Measurements from ENCODE around the gene SLAMF7. TPM values are rescaled to one million over a fixed set of nuclear protein-coding genes. Genes with fewer than 3 reads are reported as not detected.

Gene SLAMF7
- polyA plus RNA-seq, 1 donor (not counting 4 experiments of a cell fraction or from before 2014, with no cell fraction given), result 31.0 TPM

GRCh38 chr1:160743266-160743665 lies 4.2 kb downstream of the SLAMF7 start:
- H4K20me1 ChIP-seq (ENCODE audit: control insufficient read depth, extremely low read depth, insufficient read depth, low read length), result no peaks in the 10 kb centered on the region
- H3K36me3 ChIP-seq (ENCODE audit: control insufficient read depth in 2 of 2, extremely low read depth in 1 of 2, insufficient read depth in 2 of 2, low read length in 2 of 2), result no peaks in the 10 kb centered on the region
- no peak for TF ChIP-seq EZH2 (IDR thresholded peaks at IDR 0.05; ENCODE audit: low read length)
- TF ChIP-seq, protein P1, sequence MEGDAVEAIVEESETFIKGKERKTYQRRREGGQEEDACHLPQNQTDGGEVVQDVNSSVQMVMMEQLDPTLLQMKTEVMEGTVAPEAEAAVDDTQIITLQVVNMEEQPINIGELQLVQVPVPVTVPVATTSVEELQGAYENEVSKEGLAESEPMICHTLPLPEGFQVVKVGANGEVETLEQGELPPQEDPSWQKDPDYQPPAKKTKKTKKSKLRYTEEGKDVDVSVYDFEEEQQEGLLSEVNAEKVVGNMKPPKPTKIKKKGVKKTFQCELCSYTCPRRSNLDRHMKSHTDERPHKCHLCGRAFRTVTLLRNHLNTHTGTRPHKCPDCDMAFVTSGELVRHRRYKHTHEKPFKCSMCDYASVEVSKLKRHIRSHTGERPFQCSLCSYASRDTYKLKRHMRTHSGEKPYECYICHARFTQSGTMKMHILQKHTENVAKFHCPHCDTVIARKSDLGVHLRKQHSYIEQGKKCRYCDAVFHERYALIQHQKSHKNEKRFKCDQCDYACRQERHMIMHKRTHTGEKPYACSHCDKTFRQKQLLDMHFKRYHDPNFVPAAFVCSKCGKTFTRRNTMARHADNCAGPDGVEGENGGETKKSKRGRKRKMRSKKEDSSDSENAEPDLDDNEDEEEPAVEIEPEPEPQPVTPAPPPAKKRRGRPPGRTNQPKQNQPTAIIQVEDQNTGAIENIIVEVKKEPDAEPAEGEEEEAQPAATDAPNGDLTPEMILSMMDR (optimal IDR thresholded peaks at IDR 0.05 in 1 of 3, IDR thresholded peaks at IDR 0.05 in 1 of 3, conservative IDR thresholded peaks at IDR 0.05 in 1 of 3; ENCODE audit: extremely low read depth in 1 of 3, insufficient read depth in 2 of 3, low read length in 3 of 3), result no peak
- no peaks in the 10 kb centered on the region for H3K27me3 ChIP-seq (ENCODE audit: control insufficient read depth, extremely low read depth, insufficient read depth, low read length)
- no peak overlapping the region for H3K4me3 ChIP-seq (ENCODE audit: control insufficient read depth in 2 of 3, extremely low read depth in 1 of 3, insufficient read depth in 2 of 3, low read depth in 1 of 3, low read length in 3 of 3)
- H3K27ac ChIP-seq (ENCODE audit: control insufficient read depth, insufficient read depth, low read length), result no peak overlapping the region
- no peak for DNase-seq (ENCODE audit: low read depth, low spot score)
- H3K4me1 ChIP-seq (ENCODE audit: control insufficient read depth, extremely low read depth, insufficient read depth, low read length), result peaks cover 17% of the 10 kb centered on the region
- no peak overlapping the region for H3K4me2 ChIP-seq (ENCODE audit: control insufficient read depth, extremely low read depth, insufficient read depth, low read depth, low read length)
- no peaks in the 10 kb centered on the region for H3K79me2 ChIP-seq (ENCODE audit: control insufficient read depth, insufficient read depth, low read length)
- no peak overlapping the region for H3K9ac ChIP-seq (ENCODE audit: control insufficient read depth, extremely low read depth, insufficient read depth, low read length)
- dilution Hi-C loops (cut with MboI; ENCODE audit: extremely low pct_ligation_motif_present, low sequenced_read_pairs), result no loop called here
- FAIRE-seq, result no peak
- H3K9me1 ChIP-seq (ENCODE audit: control insufficient read depth, extremely low read depth, insufficient read depth, low read length), result no peaks in the 10 kb centered on the region
- no peak overlapping the region for H2AFZ ChIP-seq (ENCODE audit: control insufficient read depth, low read length)
- H3K9me3 ChIP-seq (ENCODE audit: control insufficient read depth, low read depth, low read length), result no peaks in the 10 kb centered on the region

DNA sequence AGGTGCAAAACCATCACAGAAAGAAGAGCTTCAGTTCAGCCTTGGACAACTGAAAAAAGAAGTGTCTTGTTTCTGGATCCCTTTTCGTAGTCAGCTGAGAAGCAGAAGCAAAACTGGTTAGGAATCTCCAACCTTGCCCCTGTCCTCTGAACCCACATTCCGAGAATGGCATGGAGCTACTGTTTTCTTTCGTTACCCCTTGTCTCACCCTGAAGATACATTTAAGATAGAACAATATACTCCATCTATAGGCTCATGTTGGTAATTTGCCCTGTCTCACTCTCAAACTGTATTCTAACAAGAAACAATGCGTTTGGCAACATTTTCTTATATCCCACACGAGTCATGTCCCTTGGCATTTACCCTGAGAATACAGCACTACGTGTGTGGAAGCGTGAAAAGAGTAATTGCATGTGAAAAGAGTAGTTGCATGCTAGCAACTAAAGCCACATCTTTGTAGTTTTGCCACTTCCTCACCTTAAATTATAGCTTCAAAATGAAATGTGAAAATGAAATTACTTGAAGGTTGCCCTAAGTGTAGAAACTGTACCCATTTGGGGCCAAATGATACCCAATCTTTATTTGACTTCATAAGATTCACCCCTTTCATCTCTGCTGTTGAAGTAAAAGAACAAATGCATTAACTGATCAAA lies 5.3 kb downstream of the SLAMF7 start:
- dilution Hi-C loops (cut with MboI; ENCODE audit: extremely low pct_ligation_motif_present, low sequenced_read_pairs), result no loop called here
- no peak overlapping the region for H3K4me3 ChIP-seq (ENCODE audit: control insufficient read depth in 2 of 3, extremely low read depth in 1 of 3, insufficient read depth in 2 of 3, low read depth in 1 of 3, low read length in 3 of 3)
- H3K9me1 ChIP-seq (ENCODE audit: control insufficient read depth, extremely low read depth, insufficient read depth, low read length), result no peaks in the 10 kb centered on the region
- H3K4me2 ChIP-seq (ENCODE audit: control insufficient read depth, extremely low read depth, insufficient read depth, low read depth, low read length), result no peak overlapping the region
- no peak overlapping the region for H2AFZ ChIP-seq (ENCODE audit: control insufficient read depth, low read length)
- no peak for DNase-seq (ENCODE audit: low read depth, low spot score)
- no peak overlapping the region for H3K9ac ChIP-seq (ENCODE audit: control insufficient read depth, extremely low read depth, insufficient read depth, low read length)
- no peaks in the 10 kb centered on the region for H3K79me2 ChIP-seq (ENCODE audit: control insufficient read depth, insufficient read depth, low read length)
- H4K20me1 ChIP-seq (ENCODE audit: control insufficient read depth, extremely low read depth, insufficient read depth, low read length), result no peaks in the 10 kb centered on the region
- TF ChIP-seq EZH2 (IDR thresholded peaks at IDR 0.05; ENCODE audit: low read length), result no peak
- TF ChIP-seq, protein P1 (optimal IDR thresholded peaks at IDR 0.05 in 1 of 3, IDR thresholded peaks at IDR 0.05 in 1 of 3, conservative IDR thresholded peaks at IDR 0.05 in 1 of 3; ENCODE audit: extremely low read depth in 1 of 3, insufficient read depth in 2 of 3, low read length in 3 of 3), result no peak
- no peaks in the 10 kb centered on the region for H3K36me3 ChIP-seq (ENCODE audit: control insufficient read depth in 2 of 2, extremely low read depth in 1 of 2, insufficient read depth in 2 of 2, low read length in 2 of 2)
- no peak for FAIRE-seq
- peaks cover 18% of the 10 kb centered on the region for H3K4me1 ChIP-seq (ENCODE audit: control insufficient read depth, extremely low read depth, insufficient read depth, low read length)
- no peak overlapping the region for H3K27ac ChIP-seq (ENCODE audit: control insufficient read depth, insufficient read depth, low read length)
- H3K9me3 ChIP-seq (ENCODE audit: control insufficient read depth, low read depth, low read length), result no peaks in the 10 kb centered on the region
- no peaks in the 10 kb centered on the region for H3K27me3 ChIP-seq (ENCODE audit: control insufficient read depth, extremely low read depth, insufficient read depth, low read length)
